GM12873 (cell line): ENCODE data around the gene NOP16.

Source experiments
- CTCF ChIP-seq: IDR thresholded peaks from 2 replicates; pipeline ENCODE4 v1.5.1; 2012; ENCODE audit warnings: low read depth, mild to moderate bottlenecking, moderate library complexity, low read length, control low read depth; ENCODE audit not compliant: insufficient read depth; ENCODE audit errors: missing control alignments

The NOP16 gene

GRCh38 chr5:176415240-176415951 is 27.0 kb upstream of the NOP16 start:
- TF ChIP-seq CTCF: no peak

GRCh38 chr5:176414704-176415103 is 26.3 kb upstream of the NOP16 start:
- TF ChIP-seq CTCF: no peak

- no peak for TF ChIP-seq CTCF
Observed at GRCh38 chr5:176413709-176414191, 25.4 kb upstream of the NOP16 start.

GRCh38 chr5:176413255-176413565 is 24.8 kb upstream of the NOP16 start:
- no peak for TF ChIP-seq CTCF

GRCh38 chr5:176412517-176413254 is 24.3 kb upstream of the NOP16 start:
- TF ChIP-seq CTCF: no peak

- TF ChIP-seq CTCF: no peak
Observed at GRCh38 chr5:176410486-176411180, 22.2 kb upstream of the NOP16 start.

GRCh38 chr5:176409765-176410164 is 21.4 kb upstream of the NOP16 start:
- TF ChIP-seq CTCF: no peak
